Measurements from ENCODE around the gene CIITA. TPM values are rescaled to one million over a fixed set of nuclear protein-coding genes. Genes with fewer than 3 reads are reported as not detected.

The CIITA gene
- total RNA-seq, 4 donors from 2014 or later = 27.7 to 107 (median 60.9) TPM

- no peak overlapping the region for H3K27ac ChIP-seq
- TF ChIP-seq POLR2A (IDR thresholded peaks at IDR 0.05) (no peak), CTCF (IDR thresholded peaks at IDR 0.05) (no peak)
- no peaks in the 10 kb centered on the region for H3K4me1 ChIP-seq
- H3K36me3 ChIP-seq = peaks cover 0 to 35% (median 0%) of the 10 kb centered on the region in 3 donors
- DNase-seq = no peak
- no peak overlapping the region for H3K4me3 ChIP-seq
- H3K9me3 ChIP-seq = no peaks in the 10 kb centered on the region
- H3K27me3 ChIP-seq = no peaks in the 10 kb centered on the region
Measured at GRCh38 chr16:10907757-10908045, 30.7 kb downstream of the CIITA start.

GRCh38 chr16:10911267-10911666 lies 34.3 kb downstream of the CIITA start:
- Histone ChIP-seq H3K4me3 (no peak overlapping the region), H3K36me3 (peaks cover 0 to 23% (median 0%) of the 10 kb centered on the region in 3 donors), H3K27ac (peak overlapping the region in 1 of 4 donors; percentile 62), H3K9me3 (no peaks in the 10 kb centered on the region), H3K4me1 (peaks cover 0 to 6% (median 0%) of the 10 kb centered on the region in 4 donors), H3K27me3 (no peaks in the 10 kb centered on the region)
- DNase-seq = no peak
- no peak for TF ChIP-seq CTCF (IDR thresholded peaks at IDR 0.05)

- H3K27ac ChIP-seq = peak overlapping the region; percentile 2 to 78 (median 42)
- no peak for DNase-seq
- no peaks in the 10 kb centered on the region for H3K36me3 ChIP-seq
Measured at GRCh38 chr16:10916534-10916933, 39.5 kb downstream of the CIITA start.

GRCh38 chr16:10918294-10919002 lies 41.4 kb downstream of the CIITA start:
- peak overlapping the region in 3 of 4 donors; percentile 33 to 56 (median 48) for H3K27ac ChIP-seq
- TF ChIP-seq CTCF (IDR thresholded peaks at IDR 0.05) (peak; percentile 93 to 95 (median 95)), POLR2A (IDR thresholded peaks at IDR 0.05) (no peak)
- no peaks in the 10 kb centered on the region for H3K36me3 ChIP-seq

More at GRCh38 chr16:10916534-10916933, 39.5 kb downstream of the CIITA start:
- no peaks in the 10 kb centered on the region for H3K9me3 ChIP-seq
- no peak overlapping the region for H3K4me3 ChIP-seq
- H3K27me3 ChIP-seq = no peaks in the 10 kb centered on the region
- TF ChIP-seq CTCF (IDR thresholded peaks at IDR 0.05) (no peak), POLR2A (IDR thresholded peaks at IDR 0.05) (no peak)
- H3K4me1 ChIP-seq = peaks cover 0 to 17% (median 2%) of the 10 kb centered on the region in 4 donors

GRCh38 chr16:10919003-10919351 lies 42.0 kb downstream of the CIITA start:
- DNase-seq = no peak
- Histone ChIP-seq H3K36me3 (no peaks in the 10 kb centered on the region), H3K9me3 (no peaks in the 10 kb centered on the region), H3K27me3 (no peaks in the 10 kb centered on the region), H3K4me1 (peaks cover 0 to 31% (median 2%) of the 10 kb centered on the region in 4 donors), H3K4me3 (no peak overlapping the region), H3K27ac (peak overlapping the region in 1 of 4 donors; percentile 56)
- TF ChIP-seq CTCF (IDR thresholded peaks at IDR 0.05) = no peak
- no peak for TF ChIP-seq POLR2A (IDR thresholded peaks at IDR 0.05)

More at GRCh38 chr16:10918294-10919002, 41.4 kb downstream of the CIITA start:
- H3K9me3 ChIP-seq = no peaks in the 10 kb centered on the region
- no peaks in the 10 kb centered on the region for H3K27me3 ChIP-seq
- peak overlapping the region in 1 of 4 donors; percentile 4 for H3K4me3 ChIP-seq
- peak; percentile 88 to 98 (median 93) for DNase-seq
- peaks cover 0 to 28% (median 2%) of the 10 kb centered on the region in 4 donors for H3K4me1 ChIP-seq

Measured in Peyer's patch (tissue), 4 donors.